ENCODE results near the gene TRPM2. TPM values are rescaled to one million over a fixed set of nuclear protein-coding genes. Genes with fewer than 3 reads are reported as not detected.
A peak's percentile ranks its signal among the peaks of the same experiment; 100 is the strongest.

The TRPM2 gene
- total RNA-seq, 1 experiment from 2014 or later: not detected

DNA sequence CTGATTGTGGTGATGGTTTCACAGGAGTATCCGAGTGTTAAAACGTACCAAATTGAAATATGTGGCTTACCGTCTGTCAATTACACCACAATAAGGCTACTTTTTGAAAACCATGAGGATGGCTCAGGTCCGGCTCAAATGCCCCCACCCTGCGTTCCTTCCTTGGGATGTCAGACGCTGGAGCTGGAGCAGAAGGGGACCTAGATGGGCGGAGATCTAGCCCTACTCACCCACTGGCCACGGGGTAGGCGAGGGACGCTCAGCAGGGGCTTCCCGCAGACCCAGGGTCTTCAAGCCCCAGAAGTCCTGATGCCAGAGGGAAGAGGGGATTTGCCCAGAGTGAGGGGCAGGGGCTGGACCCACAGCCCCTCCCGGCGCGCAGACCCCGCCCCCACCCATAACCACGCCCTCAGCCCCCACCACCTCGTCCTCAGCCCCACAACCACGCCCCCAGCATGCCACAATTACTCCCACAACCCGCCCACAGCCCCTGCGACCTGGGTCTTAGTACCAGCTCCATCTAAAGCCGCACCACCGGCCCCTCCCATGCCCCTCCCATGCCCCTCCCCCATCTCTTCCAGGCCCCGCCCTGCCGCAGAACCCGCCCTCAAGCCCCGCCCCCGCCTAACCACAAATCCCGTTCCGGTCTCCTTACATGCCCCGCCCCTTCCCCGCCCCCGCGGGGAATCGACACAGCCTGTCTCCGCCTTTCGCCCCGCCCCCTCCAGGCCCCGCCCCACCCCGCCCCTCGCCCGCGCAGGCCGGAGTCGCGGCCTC, 101.5 kb downstream of the TRPM2 start, which contains the start of gene LRRC3:
TSS of gene LRRC3 (plus strand) at position 764 of the 777 bp plus-strand sequence. CDS start 1,135 bp downstream, outside the sequence.
- intact Hi-C loops (cut with micrococcal nuclease; ENCODE audit: unreplicated experiment): no loop called here
- peaks cover 38% of the 10 kb centered on the region for H3K27me3 ChIP-seq (ENCODE audit: insufficient read depth, low read depth)
- no peak within 1 kb of the TSS for H2AFZ ChIP-seq
- H3K36me3 ChIP-seq (ENCODE audit: low read depth): no peaks in the 10 kb centered on the region
- TF ChIP-seq, protein P1, sequence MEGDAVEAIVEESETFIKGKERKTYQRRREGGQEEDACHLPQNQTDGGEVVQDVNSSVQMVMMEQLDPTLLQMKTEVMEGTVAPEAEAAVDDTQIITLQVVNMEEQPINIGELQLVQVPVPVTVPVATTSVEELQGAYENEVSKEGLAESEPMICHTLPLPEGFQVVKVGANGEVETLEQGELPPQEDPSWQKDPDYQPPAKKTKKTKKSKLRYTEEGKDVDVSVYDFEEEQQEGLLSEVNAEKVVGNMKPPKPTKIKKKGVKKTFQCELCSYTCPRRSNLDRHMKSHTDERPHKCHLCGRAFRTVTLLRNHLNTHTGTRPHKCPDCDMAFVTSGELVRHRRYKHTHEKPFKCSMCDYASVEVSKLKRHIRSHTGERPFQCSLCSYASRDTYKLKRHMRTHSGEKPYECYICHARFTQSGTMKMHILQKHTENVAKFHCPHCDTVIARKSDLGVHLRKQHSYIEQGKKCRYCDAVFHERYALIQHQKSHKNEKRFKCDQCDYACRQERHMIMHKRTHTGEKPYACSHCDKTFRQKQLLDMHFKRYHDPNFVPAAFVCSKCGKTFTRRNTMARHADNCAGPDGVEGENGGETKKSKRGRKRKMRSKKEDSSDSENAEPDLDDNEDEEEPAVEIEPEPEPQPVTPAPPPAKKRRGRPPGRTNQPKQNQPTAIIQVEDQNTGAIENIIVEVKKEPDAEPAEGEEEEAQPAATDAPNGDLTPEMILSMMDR (conservative IDR thresholded peaks at IDR 0.05): no peak
- no peak for TF ChIP-seq EZH2 (IDR thresholded peaks at IDR 0.05; ENCODE audit: low read depth)
- H3K27ac ChIP-seq: no peak within 1 kb of the TSS
- no peaks in the 10 kb centered on the region for H3K9me2 ChIP-seq (ENCODE audit: insufficient read depth)
- no peaks in the 10 kb centered on the region for H3K9me3 ChIP-seq (ENCODE audit: insufficient read depth, low read depth)
- ChIA-PET POLR2A (ENCODE audit: unreplicated experiment) (no interaction called here), CTCF (no interaction called here)
- BruUV-seq (replicated peaks): no TSS peak
- no peaks in the 10 kb centered on the region for H3K79me2 ChIP-seq (ENCODE audit: low read depth)
- DNase-seq: peak in 1 of 2 experiments; percentile 19
- H3F3A ChIP-seq (ENCODE audit: insufficient read depth, low read depth): no peaks in the 10 kb centered on the region
- H3K4me3 ChIP-seq: no peak within 1 kb of the TSS
- no peaks in the 10 kb centered on the region for H4K20me1 ChIP-seq (ENCODE audit: insufficient read depth)
- H3K4me2 ChIP-seq: no peak within 1 kb of the TSS
- H3K4me1 ChIP-seq (replicated peaks; ENCODE audit: insufficient read depth): no peaks in the 10 kb centered on the region

DNA sequence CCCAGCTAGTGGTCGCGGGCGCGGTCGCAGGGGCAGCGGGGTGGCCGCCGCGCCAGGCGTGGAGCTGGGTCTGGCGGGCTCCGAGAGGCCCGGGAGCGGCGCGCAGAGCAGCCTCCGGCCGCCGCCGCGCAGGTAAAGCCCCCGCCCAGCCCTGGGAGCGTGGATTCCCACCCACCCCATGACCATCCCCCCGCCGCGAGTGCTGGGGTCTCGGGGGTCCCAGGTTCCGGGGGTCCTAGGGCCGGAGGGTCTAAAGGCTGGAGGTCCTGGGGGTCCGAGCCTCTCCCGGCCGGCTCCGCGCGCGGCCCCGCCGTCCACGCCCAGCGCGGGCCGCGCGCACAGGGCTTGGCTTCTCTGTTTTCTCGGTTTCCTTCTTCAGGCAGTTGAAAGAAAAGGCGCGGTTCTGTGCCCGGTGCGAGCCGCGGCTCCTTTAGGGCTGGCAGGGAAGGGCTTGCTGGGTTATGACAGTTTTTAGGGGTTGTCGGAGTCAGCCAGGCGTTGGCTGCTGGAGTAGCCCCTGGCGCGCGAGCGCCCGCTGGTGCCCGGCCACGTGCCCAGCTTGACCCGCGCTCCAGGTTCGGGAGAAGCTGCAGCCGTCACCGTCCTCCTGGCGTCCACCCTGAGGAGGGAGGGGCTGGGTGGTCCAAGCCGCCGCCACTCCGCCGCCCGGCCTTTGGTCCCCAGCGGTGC, 102.2 kb downstream of the TRPM2 start:
- Histone ChIP-seq H2AFZ (no peak overlapping the region), H4K20me1 (ENCODE audit: insufficient read depth) (no peaks in the 10 kb centered on the region), H3K9me2 (ENCODE audit: insufficient read depth) (no peaks in the 10 kb centered on the region), H3K27me3 (ENCODE audit: insufficient read depth, low read depth) (peaks cover 30% of the 10 kb centered on the region), H3K4me2 (no peak overlapping the region), H3K36me3 (ENCODE audit: low read depth) (no peaks in the 10 kb centered on the region), H3K9me3 (ENCODE audit: insufficient read depth, low read depth) (no peaks in the 10 kb centered on the region), H3K79me2 (ENCODE audit: low read depth) (no peaks in the 10 kb centered on the region), H3K27ac (no peak overlapping the region), H3F3A (ENCODE audit: insufficient read depth, low read depth) (no peaks in the 10 kb centered on the region), H3K4me3 (no peak overlapping the region), H3K4me1 (replicated peaks; ENCODE audit: insufficient read depth) (no peaks in the 10 kb centered on the region)
- CTCF ChIA-PET: no interaction called here
- no peak for TF ChIP-seq EZH2 (IDR thresholded peaks at IDR 0.05; ENCODE audit: low read depth)
- TF ChIP-seq, protein P1 (conservative IDR thresholded peaks at IDR 0.05): no peak
- POLR2A ChIA-PET (ENCODE audit: unreplicated experiment): no interaction called here
- no TSS peak for BruUV-seq (replicated peaks)
- intact Hi-C loops (cut with micrococcal nuclease; ENCODE audit: unreplicated experiment): no loop called here
- DNase-seq: peak in 1 of 2 experiments; percentile 7

DNA sequence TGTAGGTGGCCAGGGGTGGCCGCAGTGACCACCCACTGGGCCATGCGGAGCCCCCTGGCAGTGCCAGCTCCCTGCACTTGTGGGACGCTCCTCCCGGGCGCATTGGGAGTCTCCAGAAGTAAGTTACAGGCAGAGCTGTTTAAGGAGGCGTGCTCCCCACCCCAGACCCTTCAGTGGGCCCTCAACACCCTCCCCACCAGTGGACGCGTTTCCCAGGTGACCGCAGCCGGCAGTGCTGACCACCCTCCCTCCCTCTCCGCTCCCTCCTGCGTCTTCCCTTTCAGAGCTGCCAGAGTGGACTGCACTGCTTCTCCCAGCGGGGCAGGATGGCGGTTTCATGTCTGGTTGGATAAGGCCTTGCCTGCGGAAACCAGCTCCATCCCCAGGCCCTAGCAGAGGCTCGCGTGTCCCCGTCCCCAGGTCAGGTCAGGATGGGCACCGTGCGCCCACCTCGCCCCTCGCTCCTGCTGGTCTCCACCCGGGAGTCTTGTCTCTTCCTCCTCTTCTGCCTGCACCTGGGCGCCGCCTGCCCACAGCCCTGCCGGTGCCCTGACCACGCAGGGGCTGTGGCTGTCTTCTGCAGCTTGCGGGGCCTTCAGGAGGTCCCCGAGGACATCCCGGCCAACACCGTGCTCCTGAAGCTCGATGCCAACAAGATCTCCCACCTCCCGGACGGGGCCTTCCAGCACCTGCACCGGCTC, 102.9 kb downstream of the TRPM2 start:
- Histone ChIP-seq H3K27me3 (ENCODE audit: insufficient read depth, low read depth) (peaks cover 23% of the 10 kb centered on the region), H4K20me1 (ENCODE audit: insufficient read depth) (no peaks in the 10 kb centered on the region), H3K4me1 (replicated peaks; ENCODE audit: insufficient read depth) (no peaks in the 10 kb centered on the region), H3K4me3 (no peak overlapping the region), H3K9me2 (ENCODE audit: insufficient read depth) (no peaks in the 10 kb centered on the region), H3F3A (ENCODE audit: insufficient read depth, low read depth) (no peaks in the 10 kb centered on the region), H3K36me3 (ENCODE audit: low read depth) (no peaks in the 10 kb centered on the region), H3K79me2 (ENCODE audit: low read depth) (no peaks in the 10 kb centered on the region), H3K27ac (no peak overlapping the region), H2AFZ (no peak overlapping the region), H3K9me3 (ENCODE audit: insufficient read depth, low read depth) (no peaks in the 10 kb centered on the region), H3K4me2 (no peak overlapping the region)
- BruUV-seq (replicated peaks): no TSS peak
- TF ChIP-seq, protein P1 (conservative IDR thresholded peaks at IDR 0.05): no peak
- TF ChIP-seq EZH2 (IDR thresholded peaks at IDR 0.05; ENCODE audit: low read depth): no peak
- CTCF ChIA-PET: no interaction called here
- POLR2A ChIA-PET (ENCODE audit: unreplicated experiment): no interaction called here
- intact Hi-C loops (cut with micrococcal nuclease; ENCODE audit: unreplicated experiment): no loop called here
- no peak for DNase-seq
